HG03558 (cell line): ENCODE data around the gene CENATAC.
"Not testable (repeated sequence)": the region's sequence is repeated elsewhere in the genome, so short reads cannot be mapped to it uniquely, and the experiment has no call there.

ENCODE experiments used
- ATAC-seq: cut with Tn5 transposase; IDR thresholded peaks from one replicate; pipeline ENCODE4 v1.9.1; 2021; ENCODE audit warnings: moderate number of reproducible peaks; ENCODE audit not compliant: unreplicated experiment; ENCODE audit errors: extremely low read depth

CENATAC gene

GRCh38 chr11:118997627-118998387, at the start of gene CENATAC:
Gene CENATAC (plus strand): TSS chr11:118998138. CDS start chr11:118998198, 60 bp downstream.
- peak; percentile 77 for ATAC-seq

- ATAC-seq, result no peak
Observed at GRCh38 chr11:118953265-118953664, 44.7 kb upstream of the CENATAC start.

GRCh38 chr11:118953976-118954375, 44.0 kb upstream of the CENATAC start:
- ATAC-seq, result not testable (repeated sequence)

GRCh38 chr11:118956094-118956846, 41.7 kb upstream of the CENATAC start, which contains the start of gene UPK2:
Gene UPK2 (plus strand): TSS chr11:118956298. CDS start chr11:118956351, 53 bp downstream.
- ATAC-seq, result no peak

- no peak for ATAC-seq
Observed at GRCh38 chr11:118956847-118957469, 41.0 kb upstream of the CENATAC start.

GRCh38 chr11:118957549-118957948, 40.4 kb upstream of the CENATAC start:
- no peak for ATAC-seq

- no peak for ATAC-seq
Observed at GRCh38 chr11:118957968-118958367, 40.0 kb upstream of the CENATAC start.

GRCh38 chr11:118958577-118958976, 39.4 kb upstream of the CENATAC start:
- no peak for ATAC-seq

GRCh38 chr11:118961189-118961588, 36.7 kb upstream of the CENATAC start:
- ATAC-seq, result no peak

GRCh38 chr11:118961591-118961990, 36.3 kb upstream of the CENATAC start:
- ATAC-seq, result no peak

- ATAC-seq, result not testable (repeated sequence)
Observed at GRCh38 chr11:118969508-118969907, 28.4 kb upstream of the CENATAC start.

GRCh38 chr11:118971646-118972045, 26.3 kb upstream of the CENATAC start, which contains the start of gene FOXR1:
Gene FOXR1 (plus strand): TSS chr11:118971761. CDS start chr11:118971932, 171 bp downstream.
- ATAC-seq, result no peak

GRCh38 chr11:118973985-118974384, 24.0 kb upstream of the CENATAC start:
- no peak for ATAC-seq

GRCh38 chr11:118975771-118976709, 21.9 kb upstream of the CENATAC start:
- no peak for ATAC-seq

GRCh38 chr11:118979434-118979833, 18.5 kb upstream of the CENATAC start:
- no peak for ATAC-seq

- no peak for ATAC-seq
Observed at GRCh38 chr11:118980191-118980881, 17.6 kb upstream of the CENATAC start.

- ATAC-seq, result not testable (repeated sequence)
Observed at GRCh38 chr11:118984337-118984736, 13.6 kb upstream of the CENATAC start.

- ATAC-seq, result no peak
Observed at GRCh38 chr11:118984825-118985224, 13.1 kb upstream of the CENATAC start.

GRCh38 chr11:118988280-118988679, 9.7 kb upstream of the CENATAC start:
- no peak for ATAC-seq
